ENCODE results near the gene BOD1. TPM values are rescaled to one million over a fixed set of nuclear protein-coding genes. Genes with fewer than 3 reads are reported as not detected.

The BOD1 gene
- total and polyA plus RNA-seq, 7 donors = 57.0 to 295 (median 120) TPM

DNA sequence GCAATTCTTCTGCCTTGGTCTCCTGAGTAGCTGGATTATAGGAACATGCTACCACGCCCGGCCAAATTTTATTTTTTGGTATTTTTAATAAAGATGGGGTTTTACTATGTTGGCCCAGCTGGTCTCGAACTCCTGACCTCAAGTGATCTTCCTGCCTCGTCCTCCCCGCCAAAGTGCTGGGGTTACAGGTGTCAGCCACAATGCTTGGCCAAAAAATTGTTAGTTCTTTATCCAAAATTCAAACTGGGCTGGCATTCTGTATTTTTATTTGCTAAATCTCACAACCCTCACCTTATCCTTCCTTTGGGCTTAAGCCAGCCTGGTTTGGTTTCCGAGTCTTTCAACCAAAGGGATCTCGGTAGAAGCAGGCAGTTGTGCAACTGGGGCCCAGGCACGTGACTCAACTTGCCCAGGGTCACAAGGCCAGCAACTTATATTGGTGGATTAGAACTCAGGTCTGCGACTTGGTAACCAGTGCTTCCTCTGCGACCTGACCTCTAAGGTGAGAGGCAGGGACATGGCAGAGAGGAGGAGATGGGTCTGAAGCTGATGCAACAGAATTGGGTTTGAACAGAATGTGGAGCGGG, 26.5 kb upstream of the BOD1 start:
- H3K27me3 ChIP-seq (ENCODE audit: insufficient read depth in 3 of 3, low read length in 2 of 3) = no peaks in the 10 kb centered on the region
- H3K36me3 ChIP-seq (ENCODE audit: insufficient read depth in 1 of 2, low read depth in 1 of 2) = no peaks in the 10 kb centered on the region
- no peaks in the 10 kb centered on the region for H3K9me3 ChIP-seq
- no peak overlapping the region for H3K4me3 ChIP-seq
- no peak overlapping the region for H3K27ac ChIP-seq
- TF ChIP-seq, protein P1, sequence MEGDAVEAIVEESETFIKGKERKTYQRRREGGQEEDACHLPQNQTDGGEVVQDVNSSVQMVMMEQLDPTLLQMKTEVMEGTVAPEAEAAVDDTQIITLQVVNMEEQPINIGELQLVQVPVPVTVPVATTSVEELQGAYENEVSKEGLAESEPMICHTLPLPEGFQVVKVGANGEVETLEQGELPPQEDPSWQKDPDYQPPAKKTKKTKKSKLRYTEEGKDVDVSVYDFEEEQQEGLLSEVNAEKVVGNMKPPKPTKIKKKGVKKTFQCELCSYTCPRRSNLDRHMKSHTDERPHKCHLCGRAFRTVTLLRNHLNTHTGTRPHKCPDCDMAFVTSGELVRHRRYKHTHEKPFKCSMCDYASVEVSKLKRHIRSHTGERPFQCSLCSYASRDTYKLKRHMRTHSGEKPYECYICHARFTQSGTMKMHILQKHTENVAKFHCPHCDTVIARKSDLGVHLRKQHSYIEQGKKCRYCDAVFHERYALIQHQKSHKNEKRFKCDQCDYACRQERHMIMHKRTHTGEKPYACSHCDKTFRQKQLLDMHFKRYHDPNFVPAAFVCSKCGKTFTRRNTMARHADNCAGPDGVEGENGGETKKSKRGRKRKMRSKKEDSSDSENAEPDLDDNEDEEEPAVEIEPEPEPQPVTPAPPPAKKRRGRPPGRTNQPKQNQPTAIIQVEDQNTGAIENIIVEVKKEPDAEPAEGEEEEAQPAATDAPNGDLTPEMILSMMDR (IDR thresholded peaks at IDR 0.05) = no peak
- intact Hi-C loops (cut with DNase I) = no loop called here
- DNase-seq = no peak
- WGBS, 3 donors = 88 to 92% (median 92%) methylated on average over 11 of the region's 11 CpGs
- ATAC-seq = no peak
- H3K4me1 ChIP-seq = no peaks in the 10 kb centered on the region

DNA sequence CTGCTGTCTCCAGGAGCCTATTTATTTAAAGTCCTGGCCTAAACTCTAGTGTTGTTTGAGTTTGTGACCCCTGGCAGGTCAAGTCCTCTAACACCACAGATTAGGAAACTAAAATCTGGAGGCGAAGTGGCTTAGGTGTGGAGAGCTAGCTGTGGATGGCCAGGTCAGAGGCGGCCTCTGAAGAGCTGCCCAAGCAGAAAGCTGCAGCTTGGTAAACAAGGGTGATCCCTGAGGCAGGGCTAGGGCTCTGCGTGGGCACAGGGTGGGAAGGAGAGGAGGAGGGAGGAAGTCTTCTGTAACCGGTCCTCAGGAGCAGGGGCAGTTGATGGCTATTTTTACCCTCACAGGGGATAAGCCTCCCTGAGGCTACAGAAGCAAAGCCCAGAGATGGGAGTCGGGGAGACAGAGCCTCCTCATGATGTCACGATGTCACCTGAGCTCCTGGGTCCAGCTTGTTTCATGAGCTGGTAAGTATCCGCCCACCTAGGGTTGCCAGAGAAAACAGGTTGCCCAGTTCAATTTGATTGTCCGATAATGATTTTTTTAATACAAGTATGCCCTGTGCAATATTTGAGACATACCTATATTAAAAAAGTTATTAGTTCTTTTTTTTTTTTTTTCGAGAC, 25.9 kb upstream of the BOD1 start:
- no peak overlapping the region for H3K27ac ChIP-seq
- H3K9me3 ChIP-seq = no peaks in the 10 kb centered on the region
- 88 to 91% (median 89%) methylated on average over 9 of the region's 9 CpGs for WGBS, 3 donors
- H3K27me3 ChIP-seq (ENCODE audit: insufficient read depth in 3 of 3, low read length in 2 of 3) = no peaks in the 10 kb centered on the region
- TF ChIP-seq, protein P1 (IDR thresholded peaks at IDR 0.05) = no peak
- H3K36me3 ChIP-seq (ENCODE audit: insufficient read depth in 1 of 2, low read depth in 1 of 2) = no peaks in the 10 kb centered on the region
- H3K4me3 ChIP-seq = no peak overlapping the region
- intact Hi-C loops (cut with DNase I) = no loop called here
- DNase-seq (no peak), ATAC-seq (no peak)
- H3K4me1 ChIP-seq = no peaks in the 10 kb centered on the region

DNA sequence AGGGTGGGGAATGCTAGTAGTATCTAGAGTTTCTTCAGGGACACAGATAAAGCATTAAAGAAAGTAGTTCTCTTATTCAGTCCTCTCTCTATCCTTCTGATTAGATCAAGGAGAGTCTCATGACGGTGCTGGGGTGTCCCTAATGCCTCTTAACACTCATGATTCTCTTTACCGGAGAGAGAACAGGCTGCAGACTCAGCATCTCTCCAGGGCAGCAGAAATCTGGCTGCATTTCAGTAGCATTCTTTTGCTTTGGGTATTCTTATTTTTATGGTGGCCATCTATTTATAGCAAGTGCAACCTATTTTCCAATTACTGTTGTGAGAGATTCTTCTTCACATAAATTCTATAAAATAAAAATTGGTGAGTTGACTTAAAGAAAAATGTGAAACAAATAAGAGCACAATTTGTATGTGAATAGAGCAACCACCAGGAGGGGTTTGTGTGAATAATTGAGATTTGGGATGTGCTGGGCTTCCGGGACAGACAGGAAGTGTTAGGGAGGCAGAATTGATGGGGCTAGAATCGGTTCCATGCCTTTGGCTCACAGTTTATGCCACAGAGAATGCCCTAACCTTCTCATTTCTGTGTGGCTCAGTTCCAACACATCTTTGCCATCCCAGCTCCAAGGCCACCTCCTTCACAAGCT, 23.8 kb upstream of the BOD1 start:
- H3K27ac ChIP-seq = no peak overlapping the region
- TF ChIP-seq, protein P1 (IDR thresholded peaks at IDR 0.05) = no peak
- no peak overlapping the region for H3K4me3 ChIP-seq
- H3K4me1 ChIP-seq = no peaks in the 10 kb centered on the region
- intact Hi-C loops (cut with DNase I) = no loop called here
- DNase-seq = no peak
- no peaks in the 10 kb centered on the region for H3K9me3 ChIP-seq
- 34 to 43% (median 42%) methylated on average over 4 of the region's 4 CpGs for WGBS, 3 donors
- H3K27me3 ChIP-seq (ENCODE audit: insufficient read depth in 3 of 3, low read length in 2 of 3) = no peaks in the 10 kb centered on the region
- no peaks in the 10 kb centered on the region for H3K36me3 ChIP-seq (ENCODE audit: insufficient read depth in 1 of 2, low read depth in 1 of 2)
- ATAC-seq = no peak

DNA sequence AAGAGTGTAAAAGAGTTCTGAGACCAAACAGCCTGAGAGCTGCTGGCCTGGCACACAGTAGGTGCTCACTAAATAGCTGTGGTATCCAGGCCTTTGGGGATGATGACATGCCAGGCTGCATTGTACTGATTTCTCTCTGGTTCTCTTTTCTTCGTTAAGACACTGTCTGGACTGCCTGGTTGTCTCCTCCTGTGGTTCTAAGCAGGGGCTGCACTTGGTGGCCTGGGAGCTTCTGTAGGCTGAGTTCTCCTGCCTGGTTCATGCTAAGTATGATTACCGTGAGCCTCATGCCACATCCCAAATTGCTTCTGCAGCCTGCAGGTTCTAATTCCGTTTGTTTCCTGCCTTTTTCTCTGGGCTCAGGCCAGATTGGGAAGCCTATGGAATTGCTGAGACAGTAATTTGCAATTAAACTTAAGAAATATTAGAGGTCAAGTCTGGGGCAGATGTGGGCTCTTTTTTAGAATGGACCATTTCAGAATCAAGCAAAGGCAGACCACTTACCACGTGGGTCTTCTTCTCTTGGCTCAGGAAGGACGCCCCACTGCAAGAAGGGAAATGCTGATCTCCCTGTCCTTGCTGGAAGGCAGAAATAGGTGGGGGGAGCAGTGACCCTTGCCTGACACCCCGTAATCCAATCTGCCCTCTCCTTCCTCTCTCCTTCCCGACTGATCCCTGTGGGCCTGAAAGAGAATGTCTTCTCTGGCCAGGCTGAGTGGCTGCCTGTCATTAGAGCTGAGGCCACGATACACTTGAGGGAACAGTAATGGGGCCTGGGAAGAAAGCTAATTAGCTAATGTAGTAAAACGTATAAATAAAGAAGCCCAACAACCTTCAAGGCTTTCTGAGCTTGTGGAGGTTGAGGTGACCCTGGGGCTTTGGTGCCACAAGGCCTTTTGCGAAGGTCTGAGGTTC, 21.9 kb upstream of the BOD1 start:
- H3K27me3 ChIP-seq (ENCODE audit: insufficient read depth in 3 of 3, low read length in 2 of 3) = no peaks in the 10 kb centered on the region
- no peak overlapping the region for H3K4me3 ChIP-seq
- H3K36me3 ChIP-seq (ENCODE audit: insufficient read depth in 1 of 2, low read depth in 1 of 2) = no peaks in the 10 kb centered on the region
- no peak overlapping the region for H3K27ac ChIP-seq
- ATAC-seq = no peak
- no peak for DNase-seq
- 59 to 63% (median 61%) methylated on average over 10 of the region's 10 CpGs for WGBS, 3 donors
- TF ChIP-seq, protein P1 (IDR thresholded peaks at IDR 0.05) = no peak
- no peaks in the 10 kb centered on the region for H3K4me1 ChIP-seq
- intact Hi-C loops (cut with DNase I) = no loop called here
- H3K9me3 ChIP-seq = no peaks in the 10 kb centered on the region

All from psoas muscle (tissue), 8 donors.